Left ventricle myocardium inferior (tissue), 1 donor: ENCODE data around the gene CSMD2. TPM values are rescaled to one million over a fixed set of nuclear protein-coding genes. Genes with fewer than 3 reads are reported as not detected.

Experiments used
- DNase-seq: peaks from one replicate; pipeline ENCODE4 v3.0.0-alpha.2; 2020
- H3K27ac ChIP-seq: fragments of 200-600 bp; replicated peaks from 2 replicates; pipeline ENCODE4 v1.8.0; 2021
- H3K27me3 ChIP-seq: fragments of 200-600 bp; 2 replicates; pipeline ENCODE4 v1.8.0; 2021; ENCODE audit warnings: low read depth
- H3K36me3 ChIP-seq: fragments of 200-600 bp; 2 replicates; pipeline ENCODE4 v1.8.0; 2021
- H3K4me1 ChIP-seq: fragments of 200-600 bp; 2 replicates; pipeline ENCODE4 v1.8.0; 2021
- H3K4me3 ChIP-seq: fragments of 200-600 bp; 2 replicates; pipeline ENCODE4 v1.8.0; 2021; ENCODE audit warnings: mild to moderate bottlenecking, moderate library complexity
- H3K9me3 ChIP-seq: fragments of 200-600 bp; replicated peaks from 2 replicates; pipeline ENCODE4 v1.8.0; 2021
- CTCF ChIP-seq: fragments of 200-600 bp; IDR thresholded peaks from 2 replicates; pipeline ENCODE4 v1.8.0; 2021; ENCODE audit warnings: antibody characterized with exemption, mild to moderate bottlenecking, borderline replicate concordance
- intact Hi-C: fragments of 100-400 bp; cut with micrococcal nuclease; formaldehyde crosslinking; loops from one replicate; pipeline ENCODE4 v1.11.0; 2022
- total RNA-seq: library from RNA; stranded (reverse); fragmentation: NEBNext Ultra II Directional; extraction: Animal tissue kit (Norgen Biotek cat#: 25700); gene quantifications from one replicate; pipeline ENCODE4 v1.2.1, GENCODE V29; 2021
- donor health status: DM: no; HTN: yes; CAD: no; lungs with severe emphysema.

Gene CSMD2
- total RNA-seq, 1 donor from 2014 or later: 0.14 TPM

GRCh38 chr1:33854091-33854490 is 310.9 kb downstream of the CSMD2 start:
- DNase-seq: no peak
- no peaks in the 10 kb centered on the region for H3K9me3 ChIP-seq
- H3K36me3 ChIP-seq: no peaks in the 10 kb centered on the region
- no peaks in the 10 kb centered on the region for H3K4me1 ChIP-seq
- intact Hi-C loops: no loop called here
- H3K27me3 ChIP-seq: peaks cover 78% of the 10 kb centered on the region
- no peak overlapping the region for H3K4me3 ChIP-seq
- no peak overlapping the region for H3K27ac ChIP-seq
- no peak for TF ChIP-seq CTCF

GRCh38 chr1:33853431-33853830 is 311.6 kb downstream of the CSMD2 start:
- intact Hi-C loops: no loop called here
- H3K36me3 ChIP-seq: no peaks in the 10 kb centered on the region

GRCh38 chr1:33852711-33853110 is 312.3 kb downstream of the CSMD2 start:
- peaks cover 72% of the 10 kb centered on the region for H3K27me3 ChIP-seq
- no peaks in the 10 kb centered on the region for H3K9me3 ChIP-seq
- no peaks in the 10 kb centered on the region for H3K4me1 ChIP-seq
- no peaks in the 10 kb centered on the region for H3K36me3 ChIP-seq
- H3K27ac ChIP-seq: no peak overlapping the region
- intact Hi-C loops: no loop called here
- H3K4me3 ChIP-seq: no peak overlapping the region
- TF ChIP-seq CTCF: no peak
- no peak for DNase-seq

More at GRCh38 chr1:33853431-33853830, 311.6 kb downstream of the CSMD2 start:
- no peak overlapping the region for H3K27ac ChIP-seq
- no peak overlapping the region for H3K4me3 ChIP-seq
- peaks cover 76% of the 10 kb centered on the region for H3K27me3 ChIP-seq
- no peaks in the 10 kb centered on the region for H3K4me1 ChIP-seq
- H3K9me3 ChIP-seq: no peaks in the 10 kb centered on the region
- DNase-seq: no peak
- TF ChIP-seq CTCF: no peak

GRCh38 chr1:33850481-33850880 is 314.5 kb downstream of the CSMD2 start:
- no peak for DNase-seq
- Histone ChIP-seq H3K4me1 (no peaks in the 10 kb centered on the region), H3K36me3 (no peaks in the 10 kb centered on the region), H3K27ac (no peak overlapping the region), H3K27me3 (peaks cover 61% of the 10 kb centered on the region), H3K9me3 (no peaks in the 10 kb centered on the region), H3K4me3 (no peak overlapping the region)
- intact Hi-C loops: no loop called here
- no peak for TF ChIP-seq CTCF

- Histone ChIP-seq H3K9me3 (no peaks in the 10 kb centered on the region), H3K4me3 (no peak overlapping the region), H3K4me1 (no peaks in the 10 kb centered on the region), H3K27me3 (peaks cover 49% of the 10 kb centered on the region), H3K27ac (no peak overlapping the region), H3K36me3 (no peaks in the 10 kb centered on the region)
- no peak for TF ChIP-seq CTCF
- intact Hi-C loops: no loop called here
- no peak for DNase-seq
These were observed 315.8 kb downstream of the CSMD2 start for GRCh38 chr1:33849211-33849610.
